Body of pancreas (tissue), 4 donors: ENCODE results near the gene APBA1.

Experiments used
- CTCF ChIP-seq, 7 experiments: fragments of 450-650 bp in 4 of 7; fragments of 200-600 bp in 3 of 7; sonication (generic) in 3 of 7; IDR thresholded peaks; one replicate each; pipeline ENCODE4 v1.5.1; 2016 to 2019; ENCODE audit warnings: antibody characterized with exemption in 7 of 7
- POLR2A ChIP-seq, 3 donors: fragments of 450-650 bp; IDR thresholded peaks; one replicate each; pipeline ENCODE4 v1.6.1; 2016; ENCODE audit warnings: antibody characterized with exemption in 3 of 3, mild to moderate bottlenecking in 2 of 3

GRCh38 chr9:69604568-69605219 lies 67.5 kb downstream of the APBA1 start:
- TF ChIP-seq CTCF (IDR thresholded peaks at IDR 0.05) (no peak), POLR2A (IDR thresholded peaks at IDR 0.05) (no peak)
